ENCODE results near the gene LPIN3. TPM values are rescaled to one million over a fixed set of nuclear protein-coding genes. Genes with fewer than 3 reads are reported as not detected.

Gene LPIN3
- total RNA-seq, 1 experiment from 2014 or later = 27.9 TPM

DNA sequence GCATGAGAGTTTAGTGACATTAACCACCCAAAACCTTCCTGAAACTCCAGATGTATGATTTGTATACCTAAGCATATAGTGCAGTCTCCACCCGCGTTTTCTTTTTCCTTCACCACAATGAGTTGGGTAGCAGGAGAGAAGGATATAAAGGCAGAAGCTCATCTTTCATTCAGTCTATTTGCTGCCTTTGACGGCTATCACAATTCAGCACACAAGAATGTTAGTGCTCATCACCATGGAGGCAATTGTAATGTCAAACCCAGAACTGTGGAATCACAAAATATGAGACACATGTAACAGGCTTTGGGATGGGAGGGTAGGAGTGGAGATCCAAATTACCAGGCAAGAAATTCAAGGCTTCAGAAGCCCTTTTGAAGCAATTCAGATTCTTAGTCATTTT is 40.7 kb upstream of the LPIN3 start:
- no TSS peak for BruUV-seq (replicated peaks)
- ATAC-seq (no peak), DNase-seq (no peak)
- peaks cover 22% of the 10 kb centered on the region; the same call in 1 of the 2 replicates for H3K79me2 ChIP-seq (ENCODE audit: low read length)
- peaks cover 3% of the 10 kb centered on the region; the same call in 1 of the 2 replicates for H3K4me1 ChIP-seq (ENCODE audit: insufficient read depth, low read length)
- H3K36me3 ChIP-seq (ENCODE audit: low read depth, low read length) = no peaks in the 10 kb centered on the region
- no peak overlapping the region for H3K9ac ChIP-seq (ENCODE audit: low read length)
- no peak overlapping the region for H3K27ac ChIP-seq (ENCODE audit: low read length)
- POLR2A ChIA-PET (ENCODE audit: unreplicated experiment) = no interaction called here
- no peaks in the 10 kb centered on the region for H3K27me3 ChIP-seq (ENCODE audit: low read length)
- no peak overlapping the region for H3K4me3 ChIP-seq (ENCODE audit: low read length)
- H3K4me2 ChIP-seq (ENCODE audit: low read length) = no peak overlapping the region
- no peaks in the 10 kb centered on the region for H3K9me2 ChIP-seq (replicated peaks; ENCODE audit: low read length)
- TF ChIP-seq EZH2phosphoT487 (IDR thresholded peaks at IDR 0.05; ENCODE audit: borderline replicate concordance, low read length) = no peak
- TF ChIP-seq, protein P1, sequence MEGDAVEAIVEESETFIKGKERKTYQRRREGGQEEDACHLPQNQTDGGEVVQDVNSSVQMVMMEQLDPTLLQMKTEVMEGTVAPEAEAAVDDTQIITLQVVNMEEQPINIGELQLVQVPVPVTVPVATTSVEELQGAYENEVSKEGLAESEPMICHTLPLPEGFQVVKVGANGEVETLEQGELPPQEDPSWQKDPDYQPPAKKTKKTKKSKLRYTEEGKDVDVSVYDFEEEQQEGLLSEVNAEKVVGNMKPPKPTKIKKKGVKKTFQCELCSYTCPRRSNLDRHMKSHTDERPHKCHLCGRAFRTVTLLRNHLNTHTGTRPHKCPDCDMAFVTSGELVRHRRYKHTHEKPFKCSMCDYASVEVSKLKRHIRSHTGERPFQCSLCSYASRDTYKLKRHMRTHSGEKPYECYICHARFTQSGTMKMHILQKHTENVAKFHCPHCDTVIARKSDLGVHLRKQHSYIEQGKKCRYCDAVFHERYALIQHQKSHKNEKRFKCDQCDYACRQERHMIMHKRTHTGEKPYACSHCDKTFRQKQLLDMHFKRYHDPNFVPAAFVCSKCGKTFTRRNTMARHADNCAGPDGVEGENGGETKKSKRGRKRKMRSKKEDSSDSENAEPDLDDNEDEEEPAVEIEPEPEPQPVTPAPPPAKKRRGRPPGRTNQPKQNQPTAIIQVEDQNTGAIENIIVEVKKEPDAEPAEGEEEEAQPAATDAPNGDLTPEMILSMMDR (conservative IDR thresholded peaks at IDR 0.05; ENCODE audit: low read depth, low read length) = no peak
- TF ChIP-seq EZH2 (IDR thresholded peaks at IDR 0.05; ENCODE audit: low read length, unreplicated experiment) = no peak
- no peaks in the 10 kb centered on the region for H3F3A ChIP-seq (ENCODE audit: low read length, unreplicated experiment)
- CTCF ChIA-PET = no interaction called here
- intact Hi-C loops (cut with micrococcal nuclease) = no loop called here
- H4K20me1 ChIP-seq (ENCODE audit: low read length) = no peaks in the 10 kb centered on the region
- no peaks in the 10 kb centered on the region for H3K9me3 ChIP-seq (ENCODE audit: low read length)
- H2AFZ ChIP-seq (ENCODE audit: low read length) = no peak overlapping the region

DNA sequence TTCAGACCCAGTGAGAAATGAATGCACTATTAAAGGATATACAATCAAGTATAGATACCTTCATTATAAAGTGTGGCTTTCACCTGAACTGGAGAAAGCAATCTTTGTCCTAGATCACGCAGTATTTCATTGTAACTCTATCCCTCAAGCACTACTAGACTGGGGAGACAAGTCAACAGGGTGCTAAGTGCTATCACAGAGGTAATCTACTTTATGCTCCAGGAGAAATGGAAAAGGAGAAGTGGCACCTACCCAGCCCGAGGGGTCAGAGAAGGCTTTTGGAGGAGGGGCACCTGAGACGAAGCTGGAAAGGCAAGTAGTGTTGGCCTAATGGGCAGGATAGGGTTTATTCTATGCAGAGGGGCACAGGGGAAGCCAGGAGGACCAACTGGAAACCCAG is 40.2 kb upstream of the LPIN3 start:
- TF ChIP-seq, protein P1 (conservative IDR thresholded peaks at IDR 0.05; ENCODE audit: low read depth, low read length) = no peak
- TF ChIP-seq EZH2phosphoT487 (IDR thresholded peaks at IDR 0.05; ENCODE audit: borderline replicate concordance, low read length) (no peak), EZH2 (IDR thresholded peaks at IDR 0.05; ENCODE audit: low read length, unreplicated experiment) (no peak)
- Histone ChIP-seq H3K79me2 (ENCODE audit: low read length) (peaks cover 23% of the 10 kb centered on the region; the same call in 1 of the 2 replicates), H3K4me1 (ENCODE audit: insufficient read depth, low read length) (peaks cover 4% of the 10 kb centered on the region; the same call in 1 of the 2 replicates), H3F3A (ENCODE audit: low read length, unreplicated experiment) (no peaks in the 10 kb centered on the region), H3K36me3 (ENCODE audit: low read depth, low read length) (no peaks in the 10 kb centered on the region), H3K9ac (ENCODE audit: low read length) (no peak overlapping the region), H3K27ac (ENCODE audit: low read length) (no peak overlapping the region), H3K27me3 (ENCODE audit: low read length) (no peaks in the 10 kb centered on the region), H4K20me1 (ENCODE audit: low read length) (no peaks in the 10 kb centered on the region), H3K9me3 (ENCODE audit: low read length) (no peaks in the 10 kb centered on the region), H3K4me3 (ENCODE audit: low read length) (no peak overlapping the region), H2AFZ (ENCODE audit: low read length) (no peak overlapping the region), H3K9me2 (replicated peaks; ENCODE audit: low read length) (no peaks in the 10 kb centered on the region), H3K4me2 (ENCODE audit: low read length) (no peak overlapping the region)
- ChIA-PET CTCF (no interaction called here), POLR2A (ENCODE audit: unreplicated experiment) (no interaction called here)
- DNase-seq (no peak), ATAC-seq (no peak)
- BruUV-seq (replicated peaks) = no TSS peak
- intact Hi-C loops (cut with micrococcal nuclease) = no loop called here

DNA sequence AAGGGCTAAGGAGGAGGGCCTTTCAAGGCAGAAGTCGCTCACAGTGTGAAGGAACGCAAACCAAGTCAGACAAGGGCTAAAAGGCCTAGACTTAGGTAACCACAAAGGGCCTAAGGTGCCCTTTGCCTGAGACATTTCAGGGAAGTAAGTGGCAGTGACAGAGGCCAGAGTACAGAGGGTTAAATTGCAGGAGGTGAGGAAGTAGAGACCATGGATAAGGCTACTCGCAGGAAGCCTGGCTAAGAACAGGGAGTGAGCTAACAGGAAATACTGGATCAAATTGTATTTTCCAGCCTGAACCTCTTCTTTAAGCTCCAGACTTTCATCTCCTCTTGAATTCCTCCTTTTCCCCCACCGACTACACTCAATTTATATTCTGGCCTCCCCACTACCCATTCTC is 39.7 kb upstream of the LPIN3 start:
- no TSS peak for BruUV-seq (replicated peaks)
- peaks cover 23% of the 10 kb centered on the region; the same call in 1 of the 2 replicates for H3K79me2 ChIP-seq (ENCODE audit: low read length)
- H3K9me2 ChIP-seq (replicated peaks; ENCODE audit: low read length) = no peaks in the 10 kb centered on the region

More for the DNA sequence above, 39.7 kb upstream of the LPIN3 start:
- no peaks in the 10 kb centered on the region for H4K20me1 ChIP-seq (ENCODE audit: low read length)
- no peak for DNase-seq
- no peaks in the 10 kb centered on the region for H3F3A ChIP-seq (ENCODE audit: low read length, unreplicated experiment)
- H3K9ac ChIP-seq (ENCODE audit: low read length) = no peak overlapping the region
- POLR2A ChIA-PET (ENCODE audit: unreplicated experiment) = no interaction called here
- no peak overlapping the region for H3K4me2 ChIP-seq (ENCODE audit: low read length)
- H3K27ac ChIP-seq (ENCODE audit: low read length) = no peak overlapping the region
- intact Hi-C loops (cut with micrococcal nuclease) = no loop called here
- no peak overlapping the region for H2AFZ ChIP-seq (ENCODE audit: low read length)
- no peak for ATAC-seq
- H3K9me3 ChIP-seq (ENCODE audit: low read length) = no peaks in the 10 kb centered on the region
- no peak for TF ChIP-seq EZH2phosphoT487 (IDR thresholded peaks at IDR 0.05; ENCODE audit: borderline replicate concordance, low read length)
- TF ChIP-seq, protein P1 (conservative IDR thresholded peaks at IDR 0.05; ENCODE audit: low read depth, low read length) = no peak
- H3K4me1 ChIP-seq (ENCODE audit: insufficient read depth, low read length) = peaks cover 4% of the 10 kb centered on the region; the same call in 1 of the 2 replicates
- no peaks in the 10 kb centered on the region for H3K36me3 ChIP-seq (ENCODE audit: low read depth, low read length)
- CTCF ChIA-PET = no interaction called here
- no peaks in the 10 kb centered on the region for H3K27me3 ChIP-seq (ENCODE audit: low read length)
- H3K4me3 ChIP-seq (ENCODE audit: low read length) = no peak overlapping the region

Measured in PC-3 (cell line).